HFFc6 (cell line): ENCODE results near the gene ACSF2. TPM values are rescaled to one million over a fixed set of nuclear protein-coding genes. Genes with fewer than 3 reads are reported as not detected.

Experiments used
- DNase-seq: peaks from one replicate; pipeline ENCODE4 v3.0.0-alpha.2; 2018
- H3K27ac Mint-ChIP-seq: 2 replicates; pipeline ENCODE4 v1.8.0; 2020; ENCODE audit warnings: mild to moderate bottlenecking, mixed read lengths
- H3K27me3 Mint-ChIP-seq: 2 replicates; pipeline ENCODE4 v1.8.0; 2021; ENCODE audit warnings: mild to moderate bottlenecking, moderate library complexity, mixed read lengths; ENCODE audit not compliant: insufficient read depth
- H3K36me3 Mint-ChIP-seq: 2 replicates; pipeline ENCODE4 v1.8.0; 2021; ENCODE audit warnings: low read depth, mixed read lengths
- H3K4me1 Mint-ChIP-seq: 2 replicates; pipeline ENCODE4 v1.8.0; 2020; ENCODE audit warnings: low read depth, mixed read lengths
- H3K4me3 Mint-ChIP-seq: 2 replicates; pipeline ENCODE4 v1.8.0; 2020; ENCODE audit warnings: mild to moderate bottlenecking, moderate library complexity, mixed read lengths
- H3K9me3 Mint-ChIP-seq: 2 replicates; pipeline ENCODE4 v1.8.0; 2020; ENCODE audit warnings: mild to moderate bottlenecking, mixed read lengths
- CTCF ChIP-seq: fragments of 200-600 bp; sonication (generic); IDR thresholded peaks from 2 replicates; pipeline ENCODE4 v1.5.0; 2021; ENCODE audit warnings: antibody characterized with exemption, mild to moderate bottlenecking
- total RNA-seq, 6 experiments: library from RNA; stranded (reverse); fragmentation: NEBNext Ultra II Directional; extraction: Animal tissue kit (Norgen Biotek cat#: 25700); gene quantifications; 2 replicates in 1 of 6; 3 replicates in 5 of 6; pipeline ENCODE4 v1.2.3, GENCODE V29; 2021

Gene ACSF2
- total RNA-seq, 6 experiments from 2014 or later = 15.3 to 23.3 (median 17.5) TPM

GRCh38 chr17:50493744-50494143, 67.7 kb downstream of the ACSF2 start:
- peaks cover 8% of the 10 kb centered on the region for H3K4me1 Mint-ChIP-seq
- no peaks in the 10 kb centered on the region for H3K9me3 Mint-ChIP-seq
- TF ChIP-seq CTCF = no peak
- no peak overlapping the region for H3K27ac Mint-ChIP-seq
- H3K27me3 Mint-ChIP-seq = peaks cover 7% of the 10 kb centered on the region; the same call in 1 of the 2 replicates
- DNase-seq = no peak
- H3K36me3 Mint-ChIP-seq = no peaks in the 10 kb centered on the region
- no peak overlapping the region for H3K4me3 Mint-ChIP-seq

GRCh38 chr17:50495217-50495823, 69.3 kb downstream of the ACSF2 start:
- Mint-ChIP-seq H3K4me1 (peaks cover 8% of the 10 kb centered on the region), H3K27me3 (peaks cover 10% of the 10 kb centered on the region; the same call in 1 of the 2 replicates), H3K36me3 (no peaks in the 10 kb centered on the region), H3K4me3 (no peak overlapping the region), H3K9me3 (no peaks in the 10 kb centered on the region), H3K27ac (no peak overlapping the region)
- TF ChIP-seq CTCF = no peak
- DNase-seq = no peak

- Mint-ChIP-seq H3K27ac (no peak overlapping the region), H3K9me3 (no peaks in the 10 kb centered on the region), H3K4me3 (no peak overlapping the region), H3K36me3 (no peaks in the 10 kb centered on the region), H3K27me3 (peaks cover 10% of the 10 kb centered on the region; the same call in 1 of the 2 replicates), H3K4me1 (peaks cover 8% of the 10 kb centered on the region)
- no peak for TF ChIP-seq CTCF
- DNase-seq = no peak
These were observed 69.9 kb downstream of the ACSF2 start for GRCh38 chr17:50495918-50496317.

- H3K9me3 Mint-ChIP-seq = no peaks in the 10 kb centered on the region
- H3K27me3 Mint-ChIP-seq = peaks cover 11% of the 10 kb centered on the region; the same call in 1 of the 2 replicates
- H3K4me1 Mint-ChIP-seq = peaks cover 8% of the 10 kb centered on the region
- H3K4me3 Mint-ChIP-seq = no peak overlapping the region
- DNase-seq = no peak
- no peak overlapping the region for H3K27ac Mint-ChIP-seq
- TF ChIP-seq CTCF = no peak
- H3K36me3 Mint-ChIP-seq = no peaks in the 10 kb centered on the region
These were observed 72.2 kb downstream of the ACSF2 start for GRCh38 chr17:50498021-50498874.

GRCh38 chr17:50499270-50499669, 73.3 kb downstream of the ACSF2 start:
- H3K9me3 Mint-ChIP-seq = no peaks in the 10 kb centered on the region
- no peak for DNase-seq
- no peak overlapping the region for H3K4me3 Mint-ChIP-seq
- peaks cover 11% of the 10 kb centered on the region for H3K27me3 Mint-ChIP-seq
- H3K36me3 Mint-ChIP-seq = no peaks in the 10 kb centered on the region
- H3K4me1 Mint-ChIP-seq = peaks cover 15% of the 10 kb centered on the region
- no peak for TF ChIP-seq CTCF
- no peak overlapping the region for H3K27ac Mint-ChIP-seq
